ENCODE results near the gene RTN1. TPM values are rescaled to one million over a fixed set of nuclear protein-coding genes. Genes with fewer than 3 reads are reported as not detected.

Gene RTN1
- polyA plus RNA-seq, 2 of the 4 experiments (the other 2 are of a cell fraction) = 0.09 TPM; not detected in 1

DNA sequence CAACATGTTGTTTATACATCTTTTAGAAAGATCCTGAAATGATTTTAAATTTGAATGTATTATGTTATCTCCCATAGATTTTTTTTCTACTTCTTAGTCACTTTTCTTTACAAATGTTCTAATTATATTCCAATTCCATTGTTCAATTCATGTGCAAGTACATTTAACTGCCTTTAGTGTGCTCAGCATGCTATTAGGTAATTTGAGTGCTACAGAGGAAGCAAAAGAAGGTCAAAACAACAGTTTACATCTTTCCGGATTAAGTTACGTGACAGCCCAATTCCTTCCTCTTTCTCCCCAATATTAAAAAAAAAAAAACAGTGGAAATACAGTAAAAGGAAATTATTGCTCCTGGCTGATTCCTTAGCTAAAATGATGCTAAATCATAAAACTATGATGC, 98.3 kb downstream of the RTN1 start:
- no peak for DNase-seq (ENCODE audit: low read depth in 1 of 2, low spot score in 1 of 2)
- Histone ChIP-seq H3K4me2 (no peak overlapping the region), H3K4me1 (no peaks in the 10 kb centered on the region), H3K9me3 (no peaks in the 10 kb centered on the region), H3K27ac (no peak overlapping the region), H3K4me3 (no peak overlapping the region)
- no peak for TF ChIP-seq CBX8 (IDR thresholded peaks at IDR 0.05)
- TF ChIP-seq KDM1A (IDR thresholded peaks at IDR 0.05; ENCODE audit: low read depth) = no peak
- TF ChIP-seq RFX5 (IDR thresholded peaks at IDR 0.05) = no peak
- no peak for TF ChIP-seq HDAC2 (IDR thresholded peaks at IDR 0.05)
- TF ChIP-seq REST (IDR thresholded peaks at IDR 0.05) = no peak
- TF ChIP-seq RAD21 (conservative IDR thresholded peaks at IDR 0.05 in 1 of 2, IDR thresholded peaks at IDR 0.05 in 1 of 2) = no peak
- no peak for TF ChIP-seq FOSL2 (IDR thresholded peaks at IDR 0.05)
- no peak for TF ChIP-seq FOSL2 (CRISPR knock-in tag; IDR thresholded peaks at IDR 0.05)
- no peak for TF ChIP-seq TP53 (CRISPR knock-in tag; IDR thresholded peaks at IDR 0.05)
- TF ChIP-seq CEBPB (IDR thresholded peaks at IDR 0.05) = no peak
- TF ChIP-seq EHMT2 (IDR thresholded peaks at IDR 0.05; ENCODE audit: low read depth) = no peak
- no peak for TF ChIP-seq ATOH8 (CRISPR knock-in tag; IDR thresholded peaks at IDR 0.05; ENCODE audit: low read depth)
- TF ChIP-seq USF2 (IDR thresholded peaks at IDR 0.05) = no peak
- TF ChIP-seq MYC (IDR thresholded peaks at IDR 0.05; ENCODE audit: borderline replicate concordance, low read length) = no peak
- TF ChIP-seq SMC3 (IDR thresholded peaks at IDR 0.05) = no peak
- FAIRE-seq = no peak
- WGBS (ENCODE audit: missing lambda C conversion rate) = 79% methylated on average over 2 of the region's 2 CpGs
- no peak for ATAC-seq
- ChIA-PET POLR2A (no interaction called here), CTCF (no interaction called here)

DNA sequence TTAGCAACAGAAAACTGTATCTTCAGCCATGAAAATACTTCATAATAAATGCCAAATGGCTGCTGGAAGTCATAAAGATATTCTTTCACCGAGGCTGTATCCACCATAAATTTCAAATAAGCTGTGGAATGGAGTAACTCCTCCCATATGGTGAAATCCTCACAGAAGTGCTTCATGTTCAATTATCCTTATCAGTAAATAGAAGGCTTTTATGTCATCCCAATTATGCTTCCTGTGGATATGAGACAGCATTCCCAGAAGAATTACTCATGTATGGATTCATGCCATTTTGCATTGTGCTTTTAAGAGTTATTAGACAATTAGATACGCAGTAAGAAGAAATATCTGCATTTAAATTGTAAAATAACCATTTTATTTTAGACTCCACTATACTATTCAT, 99.0 kb downstream of the RTN1 start:
- ChIA-PET CTCF (interaction anchor here (0.6 kb wide), 1 partner anchor 9 kb away, joined by 3 read pairs; no protein-coding TSS in a partner anchor), POLR2A (no interaction called here)
- FAIRE-seq (no peak), ATAC-seq (no peak), DNase-seq (ENCODE audit: low read depth in 1 of 2, low spot score in 1 of 2) (no peak)
- Histone ChIP-seq H3K4me3 (no peak overlapping the region), H3K9me3 (no peaks in the 10 kb centered on the region), H3K4me1 (no peaks in the 10 kb centered on the region), H3K4me2 (no peak overlapping the region), H3K27ac (no peak overlapping the region)
- WGBS (ENCODE audit: missing lambda C conversion rate) = 10% methylated on average over 2 of the region's 2 CpGs
- TF ChIP-seq, protein P1, sequence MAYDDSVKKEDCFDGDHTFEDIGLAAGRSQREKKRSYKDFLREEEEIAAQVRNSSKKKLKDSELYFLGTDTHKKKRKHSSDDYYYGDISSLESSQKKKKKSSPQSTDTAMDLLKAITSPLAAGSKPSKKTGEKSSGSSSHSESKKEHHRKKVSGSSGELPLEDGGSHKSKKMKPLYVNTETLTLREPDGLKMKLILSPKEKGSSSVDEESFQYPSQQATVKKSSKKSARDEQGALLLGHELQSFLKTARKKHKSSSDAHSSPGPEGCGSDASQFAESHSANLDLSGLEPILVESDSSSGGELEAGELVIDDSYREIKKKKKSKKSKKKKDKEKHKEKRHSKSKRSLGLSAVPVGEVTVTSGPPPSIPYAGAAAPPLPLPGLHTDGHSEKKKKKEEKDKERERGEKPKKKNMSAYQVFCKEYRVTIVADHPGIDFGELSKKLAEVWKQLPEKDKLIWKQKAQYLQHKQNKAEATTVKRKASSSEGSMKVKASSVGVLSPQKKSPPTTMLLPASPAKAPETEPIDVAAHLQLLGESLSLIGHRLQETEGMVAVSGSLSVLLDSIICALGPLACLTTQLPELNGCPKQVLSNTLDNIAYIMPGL (CRISPR knock-in tag; IDR thresholded peaks at IDR 0.05; ENCODE audit: borderline replicate concordance) = no peak
- TF ChIP-seq ESRRA (IDR thresholded peaks at IDR 0.05; ENCODE audit: borderline replicate concordance, low read length) (no peak), MAZ (IDR thresholded peaks at IDR 0.05; ENCODE audit: borderline replicate concordance, low read depth, low read length) (no peak), BHLHE40 (IDR thresholded peaks at IDR 0.05; ENCODE audit: low read depth, low read length) (no peak), RAD21 (conservative IDR thresholded peaks at IDR 0.05 in 1 of 2, IDR thresholded peaks at IDR 0.05 in 1 of 2) (no peak), USF2 (IDR thresholded peaks at IDR 0.05) (no peak)
- TF ChIP-seq, protein P2, sequence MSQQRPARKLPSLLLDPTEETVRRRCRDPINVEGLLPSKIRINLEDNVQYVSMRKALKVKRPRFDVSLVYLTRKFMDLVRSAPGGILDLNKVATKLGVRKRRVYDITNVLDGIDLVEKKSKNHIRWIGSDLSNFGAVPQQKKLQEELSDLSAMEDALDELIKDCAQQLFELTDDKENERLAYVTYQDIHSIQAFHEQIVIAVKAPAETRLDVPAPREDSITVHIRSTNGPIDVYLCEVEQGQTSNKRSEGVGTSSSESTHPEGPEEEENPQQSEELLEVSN (IDR thresholded peaks at IDR 0.05; ENCODE audit: borderline replicate concordance, low read depth) = no peak
